PC-3 (cell line): ENCODE data around the gene ACSM6. TPM values are rescaled to one million over a fixed set of nuclear protein-coding genes. Genes with fewer than 3 reads are reported as not detected.
A peak's percentile ranks its signal among the peaks of the same experiment; 100 is the strongest.

ENCODE experiments used
- ATAC-seq: fragments of 200-7000 bp; cut with Tn5 transposase; 2 replicates; pipeline ENCODE4 v1.9.1; 2020; ENCODE audit warnings: mild to moderate bottlenecking, moderate library complexity
- BruUV-seq: library from RNA; stranded (reverse); fragments of 400-500 nt; replicated peaks from 2 replicates; lab custom pipeline; 2021; lab: Mats Ljungman, UMichigan
- CTCF ChIA-PET: fragments of 300-600 bp; sonication (Branson Sonifier 250); formaldehyde crosslinking; loops from one replicate; lab custom pipeline; 2022; ENCODE audit warnings: antibody characterized with exemption; lab: Charles Lee
- POLR2A ChIA-PET: fragments of 300-600 bp; sonication (Branson Sonifier 250); formaldehyde crosslinking; loops from one replicate; lab custom pipeline; 2022; ENCODE audit warnings: antibody characterized with exemption; ENCODE audit not compliant: unreplicated experiment; lab: Charles Lee
- DNase-seq: peaks from one replicate; pipeline ENCODE4 v3.0.0-alpha.2; 2015
- H2AFZ ChIP-seq: fragments of 300-600 bp; sonication (generic); 2 replicates; pipeline ENCODE4 v1.6.0; 2016; ENCODE audit warnings: antibody characterized with exemption, low read length
- H3F3A ChIP-seq: fragments of 300-600 bp; sonication (generic); one replicate; pipeline ENCODE4 v1.6.0; 2017; ENCODE audit warnings: antibody characterized with exemption, low read length, control low read depth, mild to moderate bottlenecking; ENCODE audit not compliant: unreplicated experiment
- H3K27ac ChIP-seq: fragments of 300-600 bp; sonication (generic); 2 replicates; pipeline ENCODE4 v1.5.1; 2016; ENCODE audit warnings: mild to moderate bottlenecking, low read length
- H3K27me3 ChIP-seq: fragments of 300-600 bp; sonication (generic); 2 replicates; pipeline ENCODE4 v1.6.1; 2016; ENCODE audit warnings: low read length, mixed read lengths
- H3K36me3 ChIP-seq: fragments of 300-600 bp; sonication (generic); 2 replicates; pipeline ENCODE4 v1.6.1; 2016; ENCODE audit warnings: low read depth, mixed run types, low read length, mixed read lengths
- H3K4me1 ChIP-seq: fragments of 300-600 bp; sonication (generic); 2 replicates; pipeline ENCODE4 v1.5.1; 2016; ENCODE audit warnings: low read length; ENCODE audit not compliant: insufficient read depth
- H3K4me2 ChIP-seq: fragments of 300-600 bp; sonication (generic); 2 replicates; pipeline ENCODE4 v1.6.0; 2016; ENCODE audit warnings: low read length
- H3K4me3 ChIP-seq: fragments of 300-600 bp; sonication (generic); 2 replicates; pipeline ENCODE4 v1.5.1; 2016; ENCODE audit warnings: mild to moderate bottlenecking, low read length, mixed read lengths
- H3K79me2 ChIP-seq: fragments of 300-600 bp; sonication (generic); 2 replicates; pipeline ENCODE4 v1.6.1; 2017; ENCODE audit warnings: low read length, mixed read lengths
- H3K9ac ChIP-seq: fragments of 300-600 bp; sonication (generic); 2 replicates; pipeline ENCODE4 v1.6.0; 2016; ENCODE audit warnings: mild to moderate bottlenecking, low read length
- H3K9me2 ChIP-seq: fragments of 300-600 bp; sonication (generic); replicated peaks from 2 replicates; pipeline ENCODE4 v1.6.1; 2016; ENCODE audit warnings: mixed run types, low read length, mixed read lengths
- H3K9me3 ChIP-seq: fragments of 300-600 bp; sonication (generic); 2 replicates; pipeline ENCODE4 v1.6.1; 2016; ENCODE audit warnings: low read length, mixed read lengths
- H4K20me1 ChIP-seq: fragments of 300-600 bp; sonication (generic); 2 replicates; pipeline ENCODE4 v1.6.1; 2016; ENCODE audit warnings: low read length, mixed read lengths
- CTCF ChIP-seq: fragments of 300-600 bp; sonication (generic); conservative IDR thresholded peaks from 2 replicates; pipeline ENCODE4 v1.5.1; 2017; ENCODE audit warnings: antibody characterized with exemption, low read depth, mild to moderate bottlenecking, low read length
- EZH2 ChIP-seq: fragments of 300-600 bp; sonication (generic); IDR thresholded peaks from one replicate; pipeline ENCODE4 v1.6.1; 2017; ENCODE audit warnings: antibody characterized with exemption, mild to moderate bottlenecking, low read length; ENCODE audit not compliant: unreplicated experiment
- EZH2phosphoT487 ChIP-seq: fragments of 300-600 bp; sonication (generic); IDR thresholded peaks from 2 replicates; pipeline ENCODE4 v1.6.1; 2018; ENCODE audit warnings: mild to moderate bottlenecking, antibody characterized with exemption, low read length, borderline replicate concordance
- intact Hi-C: fragments of 100-400 bp; cut with micrococcal nuclease; formaldehyde crosslinking; loops from 2 replicates; pipeline ENCODE4 v1.9.0; 2023
- total RNA-seq: library from RNA; depleted of rRNA; stranded (reverse); fragments of >200 nt; gene quantifications from 2 replicates; pipeline ENCODE4 v1.2.3, GENCODE V29; 2014

ACSM6 gene
- total RNA-seq, 1 experiment from 2014 or later: not detected

GRCh38 chr10:95240811-95241210 is 46.8 kb downstream of the ACSM6 start:
- Histone ChIP-seq H3K4me2 (no peak overlapping the region), H3K4me1 (peaks cover 34% of the 10 kb centered on the region), H3K9me2 (no peaks in the 10 kb centered on the region), H3K4me3 (no peak overlapping the region), H4K20me1 (no peaks in the 10 kb centered on the region), H3K79me2 (no peaks in the 10 kb centered on the region), H3K36me3 (peaks cover 29% of the 10 kb centered on the region), H2AFZ (no peak overlapping the region), H3F3A (peaks cover 6% of the 10 kb centered on the region), H3K9me3 (no peaks in the 10 kb centered on the region), H3K9ac (no peak overlapping the region), H3K27me3 (no peaks in the 10 kb centered on the region), H3K27ac (no peak overlapping the region)
- ChIA-PET POLR2A (no interaction called here), CTCF (no interaction called here)
- TF ChIP-seq EZH2phosphoT487 (no peak), CTCF (no peak), EZH2 (no peak)
- DNase-seq (no peak), ATAC-seq (no peak)
- no TSS peak for BruUV-seq
- intact Hi-C loops: loop anchor here (10.0 kb wide), 1 partner anchor 56 kb away; no protein-coding TSS in a partner anchor

GRCh38 chr10:95241533-95241932 is 47.5 kb downstream of the ACSM6 start:
- intact Hi-C loops: loop anchor here (10.0 kb wide), 1 partner anchor 57 kb away; no protein-coding TSS in a partner anchor
- Histone ChIP-seq H3K9ac (no peak overlapping the region), H3K4me3 (no peak overlapping the region), H3K79me2 (no peaks in the 10 kb centered on the region), H3F3A (peaks cover 1% of the 10 kb centered on the region), H3K4me2 (no peak overlapping the region), H3K9me2 (no peaks in the 10 kb centered on the region), H4K20me1 (no peaks in the 10 kb centered on the region), H3K27ac (no peak overlapping the region), H3K9me3 (no peaks in the 10 kb centered on the region), H3K4me1 (peaks cover 28% of the 10 kb centered on the region), H2AFZ (no peak overlapping the region), H3K27me3 (no peaks in the 10 kb centered on the region), H3K36me3 (peaks cover 35% of the 10 kb centered on the region)
- POLR2A ChIA-PET: no interaction called here
- no TSS peak for BruUV-seq
- TF ChIP-seq EZH2 (no peak), CTCF (no peak), EZH2phosphoT487 (no peak)
- DNase-seq: no peak
- ATAC-seq: no peak
- CTCF ChIA-PET: no interaction called here

- H3K4me3 ChIP-seq: no peak overlapping the region
- BruUV-seq: no TSS peak
- peak; percentile 73 for DNase-seq
- no peaks in the 10 kb centered on the region for H3K9me2 ChIP-seq
- TF ChIP-seq CTCF (peak; percentile 79), EZH2phosphoT487 (no peak), EZH2 (no peak)
- no peaks in the 10 kb centered on the region for H4K20me1 ChIP-seq
- no peak overlapping the region for H3K4me2 ChIP-seq
- H3K79me2 ChIP-seq: no peaks in the 10 kb centered on the region
- H3K9me3 ChIP-seq: no peaks in the 10 kb centered on the region
- no peak overlapping the region for H3K9ac ChIP-seq
- H2AFZ ChIP-seq: no peak overlapping the region
- peak; percentile 66 for ATAC-seq
- intact Hi-C loops: loop anchor here (1.0 to 10.0 kb wide), 3 partner anchors 41 to 110 kb away; no protein-coding TSS in a partner anchor
- ChIA-PET CTCF (interaction anchor here (0.5 to 2.5 kb wide), 4 partner anchors 20 to 61 kb away, joined by 3 to 35 read pairs (median 6); no protein-coding TSS in a partner anchor), POLR2A (no interaction called here)
- peaks cover 27% of the 10 kb centered on the region for H3K4me1 ChIP-seq
- peaks cover 32% of the 10 kb centered on the region; the same call in 1 of the 2 replicates for H3K36me3 ChIP-seq
- H3F3A ChIP-seq: no peaks in the 10 kb centered on the region
- H3K27me3 ChIP-seq: no peaks in the 10 kb centered on the region
- no peak overlapping the region for H3K27ac ChIP-seq
Measured at GRCh38 chr10:95242581-95243317, 48.7 kb downstream of the ACSM6 start.
